Mesendoderm (in vitro differentiated cells): ENCODE results near the gene PPP4R1.

Experiments used
- DNase-seq: peaks from one replicate; pipeline ENCODE4 v3.0.0; 2013
- H2AK5ac ChIP-seq: 2 replicates; pipeline ENCODE4 v1.6.1; 2013; ENCODE audit warnings: low read length, inconsistent platforms
- H2BK120ac ChIP-seq: 2 replicates; pipeline ENCODE4 v1.6.1; 2013; ENCODE audit warnings: low read depth, mild to moderate bottlenecking, low read length, moderate library complexity, mixed read lengths
- H2BK15ac ChIP-seq: replicated peaks from 2 replicates; pipeline ENCODE4 v1.6.1; 2013; ENCODE audit warnings: low read depth, mild to moderate bottlenecking, moderate library complexity
- H2BK5ac ChIP-seq: 2 replicates; pipeline ENCODE4 v1.6.1; 2013; ENCODE audit warnings: low read length, inconsistent platforms
- H3K18ac ChIP-seq: 2 replicates; pipeline ENCODE4 v1.6.1; 2013; ENCODE audit warnings: mild to moderate bottlenecking, low read length, mixed read lengths
- H3K23ac ChIP-seq: one replicate; pipeline ENCODE4 v1.6.1; 2013; ENCODE audit warnings: low read length
- H3K27ac ChIP-seq: 2 replicates; pipeline ENCODE4 v1.5.1; 2013; ENCODE audit warnings: low read depth, mild to moderate bottlenecking, inconsistent platforms, low read length, moderate library complexity
- H3K27me3 ChIP-seq: 2 replicates; pipeline ENCODE4 v1.6.1; 2013; ENCODE audit warnings: low read length, control low read depth, mild to moderate bottlenecking, inconsistent platforms; ENCODE audit not compliant: insufficient read depth, poor library complexity
- H3K36me3 ChIP-seq: 2 replicates; pipeline ENCODE4 v1.6.1; 2013; ENCODE audit warnings: low read length, inconsistent platforms; ENCODE audit not compliant: control insufficient read depth, insufficient read depth
- H3K4ac ChIP-seq: one replicate; pipeline ENCODE4 v1.6.1; 2013; ENCODE audit warnings: low read depth, mild to moderate bottlenecking, low read length, moderate library complexity
- H3K4me1 ChIP-seq: 2 replicates; pipeline ENCODE4 v1.6.1; 2013; ENCODE audit warnings: low read depth, low read length, inconsistent platforms; ENCODE audit not compliant: control insufficient read depth
- H3K4me2 ChIP-seq: 2 replicates; pipeline ENCODE4 v1.6.1; 2013; ENCODE audit warnings: low read length
- H3K4me3 ChIP-seq: 2 replicates; pipeline ENCODE4 v1.5.1; 2013; ENCODE audit warnings: mild to moderate bottlenecking, low read length
- H3K56ac ChIP-seq: one replicate; pipeline ENCODE4 v1.6.1; 2013; ENCODE audit warnings: low read length
- H3K79me1 ChIP-seq: 2 replicates; pipeline ENCODE4 v1.6.1; 2013; ENCODE audit warnings: low read length, inconsistent platforms
- H3K79me2 ChIP-seq: 2 replicates; pipeline ENCODE4 v1.6.1; 2013; ENCODE audit warnings: mild to moderate bottlenecking, low read length; ENCODE audit not compliant: control insufficient read depth, insufficient read depth
- H3K9ac ChIP-seq: 2 replicates; pipeline ENCODE4 v1.6.1; 2013; ENCODE audit warnings: low read length, inconsistent platforms
- H4K5ac ChIP-seq: one replicate; pipeline ENCODE4 v1.6.1; 2013; ENCODE audit warnings: low read length
- H4K8ac ChIP-seq: one replicate; pipeline ENCODE4 v1.6.1; 2013; ENCODE audit warnings: low read depth, mild to moderate bottlenecking, control low read depth, low read length, moderate library complexity
- WGBS: extraction: QIAGEN DNeasy Blood & Tissue Kit; methylation state at CpG from one replicate; pipeline ENCODE4 v1.1.7; 2013; ENCODE audit warnings: low lambda C conversion rate, missing lambda C conversion rate; ENCODE audit not compliant: insufficient coverage; ENCODE audit errors: extremely low coverage; 5-methylcytosine and 5-hydroxymethylcytosine counted together

Gene PPP4R1

DNA sequence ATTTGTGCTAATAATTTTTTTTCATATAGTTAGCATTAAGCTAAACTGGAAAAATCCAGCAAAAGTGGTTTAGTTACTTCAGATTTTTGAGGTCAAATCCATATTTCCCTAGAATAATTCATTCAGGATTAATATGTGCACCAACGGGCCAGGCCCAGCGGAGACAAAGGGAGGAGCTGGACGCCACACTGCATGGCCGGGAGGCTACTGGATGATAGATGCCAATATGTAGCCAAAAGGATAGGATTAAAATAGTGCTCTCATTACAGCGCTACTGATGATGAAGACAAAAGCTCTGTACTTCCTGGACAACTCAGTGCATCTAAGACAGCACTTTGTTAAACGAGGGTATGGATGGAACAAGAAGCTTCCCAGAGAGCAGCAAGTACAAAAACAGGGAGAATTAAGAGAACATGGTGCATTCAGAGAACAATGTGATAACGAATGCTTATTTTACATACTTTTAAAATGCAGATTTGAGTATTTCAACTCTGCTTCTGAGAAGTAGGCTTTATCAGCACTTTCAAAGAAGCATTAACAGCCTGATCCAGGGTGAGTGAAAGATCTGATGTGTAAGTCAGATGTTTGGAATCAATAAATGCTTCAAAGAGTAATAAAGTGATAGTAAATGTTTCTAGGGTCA is 39.8 kb downstream of the PPP4R1 start:
- DNase-seq, result peak; percentile 5
- WGBS, result no CpG with 5 or more reads among the region's 7 CpGs
- no peak overlapping the region for H2BK5ac ChIP-seq
- H3K79me1 ChIP-seq, result no peaks in the 10 kb centered on the region
- peaks cover 2% of the 10 kb centered on the region for H3K36me3 ChIP-seq
- no peak overlapping the region for H4K5ac ChIP-seq
- no peaks in the 10 kb centered on the region for H3K79me2 ChIP-seq
- no peak overlapping the region for H3K18ac ChIP-seq
- no peak overlapping the region for H3K4me2 ChIP-seq
- no peak overlapping the region for H2AK5ac ChIP-seq
- no peak overlapping the region for H3K27ac ChIP-seq
- H3K23ac ChIP-seq, result no peak overlapping the region
- no peak overlapping the region for H2BK15ac ChIP-seq
- no peak overlapping the region for H3K4ac ChIP-seq
- H3K56ac ChIP-seq, result no peak overlapping the region
- H3K4me1 ChIP-seq, result peaks cover 5% of the 10 kb centered on the region
- no peak overlapping the region for H3K4me3 ChIP-seq
- H3K9ac ChIP-seq, result no peak overlapping the region
- H2BK120ac ChIP-seq, result no peak overlapping the region
- no peaks in the 10 kb centered on the region for H3K27me3 ChIP-seq
- no peak overlapping the region for H4K8ac ChIP-seq

DNA sequence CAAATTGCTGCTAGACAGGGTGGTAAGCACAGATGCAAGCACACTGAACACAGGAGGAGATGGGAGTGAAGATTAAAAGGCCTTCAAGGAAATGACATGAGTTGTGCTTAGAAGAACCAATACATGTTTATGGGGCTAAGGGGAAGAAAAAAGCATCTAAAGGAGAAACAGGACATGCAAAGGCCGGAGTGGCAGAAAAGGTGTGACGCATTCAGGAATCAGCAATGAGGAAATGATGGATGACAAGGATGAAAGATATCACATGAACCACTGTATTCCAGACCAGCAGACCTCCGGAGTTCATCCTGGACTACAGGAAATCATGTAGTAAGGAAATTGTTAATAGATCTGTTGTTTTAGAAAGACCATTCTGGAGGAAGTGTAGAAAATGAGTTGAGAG is 42.8 kb downstream of the PPP4R1 start:
- no peak overlapping the region for H3K9ac ChIP-seq
- H3K56ac ChIP-seq, result no peak overlapping the region
- no peak overlapping the region for H2BK5ac ChIP-seq
- H3K18ac ChIP-seq, result no peak overlapping the region
- no peaks in the 10 kb centered on the region for H3K79me2 ChIP-seq
- H3K79me1 ChIP-seq, result no peaks in the 10 kb centered on the region
- peaks cover 5% of the 10 kb centered on the region for H3K4me1 ChIP-seq
- H2AK5ac ChIP-seq, result no peak overlapping the region
- H3K27ac ChIP-seq, result no peak overlapping the region
- WGBS, result no CpG with 5 or more reads among the region's 3 CpGs
- no peaks in the 10 kb centered on the region for H3K27me3 ChIP-seq
- H3K4me3 ChIP-seq, result no peak overlapping the region
- H4K8ac ChIP-seq, result no peak overlapping the region
- H3K36me3 ChIP-seq, result peaks cover 2% of the 10 kb centered on the region
- H3K4ac ChIP-seq, result no peak overlapping the region
- no peak overlapping the region for H3K4me2 ChIP-seq
- no peak overlapping the region for H3K23ac ChIP-seq
- H4K5ac ChIP-seq, result no peak overlapping the region
- no peak for DNase-seq
- no peak overlapping the region for H2BK120ac ChIP-seq
- H2BK15ac ChIP-seq, result no peak overlapping the region

DNA sequence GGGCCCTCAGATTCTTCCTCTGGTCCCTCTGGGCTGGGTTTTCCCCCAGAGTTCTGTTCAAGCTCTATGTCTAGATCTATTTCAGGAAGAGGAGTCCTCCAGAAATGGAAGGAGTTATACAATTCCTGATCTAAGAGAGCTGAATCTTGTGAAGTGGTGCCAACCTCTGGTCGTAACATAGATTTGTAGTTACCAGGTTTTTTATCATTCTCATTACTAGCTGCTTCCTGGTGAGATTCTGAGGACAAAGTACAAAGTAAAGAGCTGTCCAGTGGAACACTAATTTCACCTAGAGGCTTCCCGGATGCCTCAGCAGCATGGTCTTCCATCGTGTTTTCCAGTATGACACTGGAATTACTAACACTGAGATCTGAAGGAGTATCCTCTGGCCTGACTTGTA is 44.1 kb downstream of the PPP4R1 start:
- no peak for DNase-seq
- Histone ChIP-seq H3K4me3 (no peak overlapping the region), H3K79me1 (peaks cover 2% of the 10 kb centered on the region), H3K4me2 (no peak overlapping the region), H3K4ac (no peak overlapping the region), H3K56ac (no peak overlapping the region), H3K18ac (no peak overlapping the region), H3K27me3 (no peaks in the 10 kb centered on the region), H2BK120ac (no peak overlapping the region), H2BK15ac (no peak overlapping the region), H3K79me2 (no peaks in the 10 kb centered on the region), H2BK5ac (no peak overlapping the region), H3K4me1 (peaks cover 5% of the 10 kb centered on the region), H3K23ac (no peak overlapping the region), H3K9ac (no peak overlapping the region), H3K27ac (no peak overlapping the region), H3K36me3 (peaks cover 2% of the 10 kb centered on the region), H4K8ac (no peak overlapping the region), H4K5ac (no peak overlapping the region), H2AK5ac (no peak overlapping the region)
- WGBS, result no CpG with 5 or more reads among the region's 3 CpGs

DNA sequence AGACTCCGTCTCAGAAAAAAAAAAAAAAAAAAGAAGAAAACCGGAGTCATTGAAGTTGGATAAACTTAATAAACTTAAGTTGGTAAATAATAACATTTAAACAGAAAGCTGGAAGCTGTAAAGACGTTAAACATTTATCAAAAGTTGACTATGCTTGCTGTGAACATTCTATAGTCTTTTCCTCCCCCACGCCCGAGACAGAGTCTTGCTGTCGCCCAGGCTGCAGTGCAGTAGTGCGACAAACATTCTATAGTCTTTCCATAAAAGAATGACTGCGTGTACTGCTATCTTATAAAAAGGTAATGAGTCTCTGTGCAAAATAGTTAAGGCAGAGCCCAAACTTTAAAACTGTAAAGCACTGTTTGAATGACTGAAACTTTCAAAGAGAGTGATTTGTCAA is 45.2 kb downstream of the PPP4R1 start:
- Histone ChIP-seq H3K27ac (no peak overlapping the region), H3K4me1 (no peaks in the 10 kb centered on the region), H2BK120ac (no peak overlapping the region), H3K27me3 (no peaks in the 10 kb centered on the region), H2BK15ac (no peak overlapping the region), H3K79me2 (no peaks in the 10 kb centered on the region), H3K4ac (no peak overlapping the region), H2BK5ac (no peak overlapping the region), H3K36me3 (peaks cover 2% of the 10 kb centered on the region), H3K79me1 (peaks cover 2% of the 10 kb centered on the region), H3K9ac (no peak overlapping the region), H3K4me2 (no peak overlapping the region), H3K23ac (no peak overlapping the region), H2AK5ac (no peak overlapping the region), H3K56ac (no peak overlapping the region), H4K5ac (no peak overlapping the region), H3K4me3 (no peak overlapping the region), H4K8ac (no peak overlapping the region), H3K18ac (no peak overlapping the region)
- WGBS, result no CpG with 5 or more reads among the region's 8 CpGs
- no peak for DNase-seq

DNA sequence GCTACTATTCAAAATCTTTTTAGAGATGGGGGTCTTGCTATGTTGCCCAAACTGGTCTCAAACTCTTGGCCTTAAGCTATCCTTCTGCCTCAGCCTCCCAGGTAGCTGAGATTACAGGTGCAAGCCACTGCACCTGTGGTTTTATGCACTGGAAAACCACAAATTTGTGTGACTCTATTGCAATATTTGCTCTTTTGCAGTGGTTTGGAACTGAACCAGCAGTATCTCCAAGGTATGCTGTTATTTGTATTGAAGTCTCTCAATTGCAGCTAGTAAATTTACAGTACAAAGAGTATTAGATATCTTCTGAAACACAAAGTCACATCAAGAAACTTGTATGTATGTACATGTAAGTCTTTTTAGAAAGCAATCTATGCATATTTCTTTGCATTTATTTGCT is 46.2 kb downstream of the PPP4R1 start:
- H2AK5ac ChIP-seq, result no peak overlapping the region
- H3K4me3 ChIP-seq, result no peak overlapping the region
- H3K4ac ChIP-seq, result no peak overlapping the region
- no peak overlapping the region for H2BK5ac ChIP-seq
- H3K56ac ChIP-seq, result no peak overlapping the region
- no peak overlapping the region for H3K27ac ChIP-seq
- no peaks in the 10 kb centered on the region for H3K79me2 ChIP-seq
- DNase-seq, result no peak
- H2BK15ac ChIP-seq, result no peak overlapping the region
- no peak overlapping the region for H4K5ac ChIP-seq
- no peaks in the 10 kb centered on the region for H3K27me3 ChIP-seq
- peaks cover 3% of the 10 kb centered on the region for H3K36me3 ChIP-seq
- H3K9ac ChIP-seq, result no peak overlapping the region
- no peaks in the 10 kb centered on the region for H3K4me1 ChIP-seq
- no peak overlapping the region for H3K4me2 ChIP-seq
- H4K8ac ChIP-seq, result no peak overlapping the region
- no peak overlapping the region for H2BK120ac ChIP-seq
- H3K18ac ChIP-seq, result no peak overlapping the region
- peaks cover 2% of the 10 kb centered on the region for H3K79me1 ChIP-seq
- no peak overlapping the region for H3K23ac ChIP-seq

DNA sequence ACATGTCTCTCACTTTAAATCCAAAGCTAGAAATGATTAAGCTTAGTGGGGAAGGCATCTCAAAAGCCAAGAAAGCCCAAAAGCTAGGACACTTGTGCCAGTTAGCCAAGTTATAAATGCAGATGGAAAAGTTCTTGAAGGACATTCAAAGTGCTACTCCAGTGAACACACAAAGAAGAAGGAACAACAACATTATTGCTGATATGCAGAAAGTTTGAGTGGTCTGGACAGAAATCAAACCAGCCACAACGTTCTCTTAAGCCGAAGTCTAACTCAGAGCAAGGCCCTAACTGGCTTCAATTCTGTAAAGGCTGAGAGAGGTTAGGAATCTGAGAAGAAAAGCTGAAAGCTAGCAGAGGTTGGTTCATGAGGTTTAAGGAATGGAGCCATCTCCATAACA is 49.0 kb downstream of the PPP4R1 start:
- Histone ChIP-seq H3K27ac (no peak overlapping the region), H3K4me3 (no peak overlapping the region), H3K18ac (no peak overlapping the region), H3K56ac (no peak overlapping the region), H3K27me3 (no peaks in the 10 kb centered on the region), H3K36me3 (peaks cover 9% of the 10 kb centered on the region), H3K4me1 (no peaks in the 10 kb centered on the region), H2AK5ac (no peak overlapping the region), H3K79me2 (no peaks in the 10 kb centered on the region), H3K4me2 (no peak overlapping the region), H4K8ac (no peak overlapping the region), H4K5ac (no peak overlapping the region), H2BK15ac (no peak overlapping the region), H2BK120ac (no peak overlapping the region), H3K23ac (no peak overlapping the region), H3K9ac (no peak overlapping the region), H2BK5ac (no peak overlapping the region), H3K79me1 (peaks cover 2% of the 10 kb centered on the region), H3K4ac (no peak overlapping the region)
- no peak for DNase-seq
- no CpG with 5 or more reads among the region's 2 CpGs for whole genome bisulfite sequencing
